GM06990 (cell line): ENCODE data around the gene SYPL1.

Source experiments
- DNase-seq: peaks from one replicate; pipeline ENCODE4 v3.0.0-alpha.2; 2011; ENCODE audit not compliant: insufficient read length; ENCODE audit errors: extremely low read depth
- H3K27me3 ChIP-seq: replicated peaks from 2 replicates; pipeline ENCODE4 v1.6.0; 2011; ENCODE audit warnings: low read length; ENCODE audit not compliant: control insufficient read depth, insufficient read depth
- H3K36me3 ChIP-seq: 2 replicates; pipeline ENCODE4 v1.5.1; 2011; ENCODE audit warnings: low read length; ENCODE audit not compliant: control insufficient read depth, insufficient read depth
- H3K4me3 ChIP-seq: replicated peaks from 2 replicates; pipeline ENCODE4 v1.5.1; 2011; ENCODE audit warnings: low read depth, mild to moderate bottlenecking, control low read depth, low read length
- CTCF ChIP-seq: IDR thresholded peaks from 2 replicates; pipeline ENCODE4 v1.5.1; 2011; ENCODE audit warnings: low read length, control low read depth, mild to moderate bottlenecking, inconsistent platforms; ENCODE audit not compliant: insufficient read depth, poor library complexity, severe bottlenecking

SYPL1 gene

GRCh38 chr7:106102387-106102966, 9.6 kb downstream of the SYPL1 start:
- Histone ChIP-seq H3K27me3 (no peaks in the 10 kb centered on the region), H3K36me3 (no peaks in the 10 kb centered on the region), H3K4me3 (no peak overlapping the region)
- no peak for DNase-seq
- TF ChIP-seq CTCF = no peak

- H3K4me3 ChIP-seq = no peak overlapping the region
- H3K27me3 ChIP-seq = no peaks in the 10 kb centered on the region
- DNase-seq = no peak
- no peaks in the 10 kb centered on the region for H3K36me3 ChIP-seq
- no peak for TF ChIP-seq CTCF
These were observed 10.4 kb downstream of the SYPL1 start for GRCh38 chr7:106101726-106102125.

- no peak overlapping the region for H3K4me3 ChIP-seq
- DNase-seq = no peak
- H3K27me3 ChIP-seq = no peaks in the 10 kb centered on the region
- H3K36me3 ChIP-seq = no peaks in the 10 kb centered on the region
- no peak for TF ChIP-seq CTCF
These were observed 11.1 kb downstream of the SYPL1 start for GRCh38 chr7:106100863-106101629.

GRCh38 chr7:106099539-106099938, 12.6 kb downstream of the SYPL1 start:
- no peak for TF ChIP-seq CTCF
- DNase-seq = no peak
- no peaks in the 10 kb centered on the region for H3K36me3 ChIP-seq
- H3K4me3 ChIP-seq = no peak overlapping the region
- H3K27me3 ChIP-seq = no peaks in the 10 kb centered on the region

GRCh38 chr7:106098889-106099288, 13.2 kb downstream of the SYPL1 start:
- no peak overlapping the region for H3K4me3 ChIP-seq

More at GRCh38 chr7:106098889-106099288, 13.2 kb downstream of the SYPL1 start:
- no peak for TF ChIP-seq CTCF
- no peak for DNase-seq
- no peaks in the 10 kb centered on the region for H3K36me3 ChIP-seq
- no peaks in the 10 kb centered on the region for H3K27me3 ChIP-seq
